T-helper 22 cell (primary cell): ENCODE results near the gene SHH.
"Not testable (repeated sequence)": the region's sequence is repeated elsewhere in the genome, so short reads cannot be mapped to it uniquely, and the experiment has no call there.

ENCODE experiments used
- DNase-seq: peaks from one replicate; pipeline ENCODE4 v3.0.0-alpha.2; 2020; ENCODE audit warnings: low read depth

SHH gene

DNA sequence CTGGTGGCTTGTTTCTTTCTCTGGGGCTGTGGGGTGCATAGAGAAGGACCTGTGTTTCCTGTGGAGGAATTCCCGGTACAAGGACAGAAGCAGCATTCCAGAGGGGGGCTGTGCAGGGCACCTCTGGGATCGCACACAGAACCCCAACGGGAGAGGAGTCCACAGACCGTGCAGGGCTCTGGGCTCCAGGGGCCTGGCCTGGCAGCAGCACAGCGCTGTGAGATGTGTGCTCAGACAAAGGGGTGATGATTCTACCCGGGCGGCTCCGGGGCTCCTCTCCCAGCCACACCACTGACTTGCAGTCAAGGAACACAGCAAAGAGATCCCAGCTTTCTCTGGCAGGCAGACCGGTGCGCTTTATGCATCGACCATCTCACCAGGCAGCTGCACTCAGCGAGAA lies 6.9 kb upstream of the SHH start:
- no peak for DNase-seq

- no peak for DNase-seq
Measured at GRCh38 chr7:155818820-155819168, 6.5 kb upstream of the SHH start.

- DNase-seq: no peak
Measured at GRCh38 chr7:155818154-155818819, 6.0 kb upstream of the SHH start.

GRCh38 chr7:155817515-155817914 lies 5.3 kb upstream of the SHH start:
- not testable (repeated sequence) for DNase-seq

- no peak for DNase-seq
Measured at GRCh38 chr7:155816996-155817395, 4.7 kb upstream of the SHH start.

- no peak for DNase-seq
Measured at GRCh38 chr7:155816192-155816508, 3.9 kb upstream of the SHH start.

DNA sequence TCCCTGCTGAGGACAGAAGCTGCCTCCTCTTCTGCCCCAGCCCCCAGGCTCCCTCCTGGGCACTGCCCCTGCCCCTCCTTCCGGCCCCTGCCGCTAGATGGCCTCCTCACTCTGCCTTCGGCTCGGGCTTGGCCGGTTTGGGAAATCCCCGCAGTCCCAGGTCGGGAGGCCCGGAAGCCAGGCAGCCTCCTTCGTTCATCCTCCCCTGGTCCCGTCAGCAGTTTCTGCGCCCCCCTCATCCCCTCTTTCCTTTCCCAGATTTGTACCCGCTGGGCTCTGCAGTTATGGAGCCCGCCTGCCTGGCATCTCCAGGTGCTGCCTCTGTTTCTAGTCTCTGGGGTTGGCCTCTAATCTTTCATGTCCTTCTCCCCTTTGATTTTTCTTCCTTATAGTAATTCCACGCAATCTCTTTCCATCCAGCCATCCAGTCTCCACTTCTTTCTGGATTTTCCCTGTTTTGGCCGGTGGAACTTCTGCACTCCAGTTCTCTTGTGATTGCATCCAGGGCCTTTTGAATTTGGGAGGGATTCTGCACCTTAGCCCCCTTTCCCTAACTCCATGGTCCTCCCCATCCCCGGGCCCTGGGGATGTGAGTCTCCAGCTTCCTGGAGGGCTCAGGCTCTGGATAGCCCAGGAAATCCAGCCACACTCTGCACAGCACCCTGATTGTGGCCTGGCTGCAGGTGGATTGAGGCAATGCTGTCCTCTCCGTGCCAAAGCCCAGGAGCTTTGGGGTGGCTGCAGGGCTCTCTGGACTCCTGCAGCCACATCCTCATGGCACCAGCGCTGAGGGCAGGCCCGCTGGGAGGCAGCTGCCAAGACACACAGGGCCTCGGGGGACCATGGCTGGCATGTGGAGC lies 3.3 kb upstream of the SHH start:
- DNase-seq: no peak

GRCh38 chr7:155814316-155815276 lies 2.3 kb upstream of the SHH start:
- DNase-seq: no peak

GRCh38 chr7:155813546-155814315 lies 1.5 kb upstream of the SHH start:
- no peak for DNase-seq

- DNase-seq: no peak
Measured at GRCh38 chr7:155813125-155813524, 862 bp upstream of the SHH start.

DNA sequence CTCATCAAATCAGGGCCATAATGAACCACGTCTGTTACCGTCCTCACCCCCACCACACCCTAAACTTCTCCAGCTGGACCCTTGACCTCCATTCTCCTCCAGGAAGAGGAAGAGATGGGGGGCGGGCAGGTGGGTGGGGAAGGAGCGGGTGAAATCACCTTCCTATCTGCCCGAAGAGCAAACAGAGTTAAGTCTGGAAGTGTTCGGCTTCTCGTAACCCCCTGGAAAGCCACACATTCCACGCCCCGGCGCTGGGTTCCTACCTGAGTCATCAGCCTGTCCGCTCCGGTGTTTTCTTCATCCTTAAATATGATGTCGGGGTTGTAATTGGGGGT lies 736 bp downstream of the SHH start:
- no peak for DNase-seq

GRCh38 chr7:155810770-155811559 lies 1.3 kb downstream of the SHH start:
- no peak for DNase-seq

DNA sequence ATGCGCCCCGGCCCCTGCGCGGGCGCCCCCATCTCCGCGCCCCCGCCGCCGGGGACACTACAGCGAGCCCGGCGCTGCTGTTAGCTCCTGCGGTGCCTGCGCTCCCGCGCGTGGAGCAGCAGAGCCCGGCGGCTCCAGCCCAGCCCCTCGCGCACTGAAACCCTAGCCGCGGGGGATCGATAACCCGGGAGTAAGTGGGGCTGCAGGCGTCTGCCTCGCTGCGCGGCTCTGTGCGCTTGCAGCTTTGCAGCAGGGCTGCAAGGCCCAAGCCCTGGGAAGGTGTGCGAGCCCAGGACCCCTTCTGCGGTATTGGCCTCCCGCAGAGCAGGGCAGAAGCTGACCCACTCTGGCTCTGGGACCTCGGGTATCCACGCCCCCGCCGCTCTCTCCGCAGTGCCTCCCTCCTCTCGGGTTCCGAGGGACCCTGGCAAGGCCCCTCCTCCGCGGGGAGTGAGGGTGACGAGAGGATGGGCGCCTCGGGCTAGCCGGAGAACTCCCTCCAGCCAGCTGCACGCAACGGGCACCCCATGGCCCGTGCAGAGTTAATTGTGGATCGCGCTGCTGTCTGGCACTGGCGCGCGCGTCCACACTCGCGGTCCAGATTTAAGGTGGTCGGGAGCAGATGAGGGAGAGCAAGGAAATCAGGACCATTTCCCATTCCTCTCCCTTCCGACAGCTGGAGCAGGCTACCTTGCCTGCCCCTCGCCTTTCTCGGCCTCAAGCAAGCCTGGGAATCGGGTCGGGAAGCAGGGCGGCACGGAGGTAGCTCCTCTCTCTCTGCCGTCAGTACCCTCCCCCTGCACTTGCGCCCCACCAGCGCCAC lies 2.1 kb downstream of the SHH start:
- DNase-seq: no peak

- DNase-seq: no peak
Measured at GRCh38 chr7:155809332-155809946, 2.8 kb downstream of the SHH start.

- DNase-seq: no peak
Measured at GRCh38 chr7:155808549-155809331, 3.5 kb downstream of the SHH start.

DNA sequence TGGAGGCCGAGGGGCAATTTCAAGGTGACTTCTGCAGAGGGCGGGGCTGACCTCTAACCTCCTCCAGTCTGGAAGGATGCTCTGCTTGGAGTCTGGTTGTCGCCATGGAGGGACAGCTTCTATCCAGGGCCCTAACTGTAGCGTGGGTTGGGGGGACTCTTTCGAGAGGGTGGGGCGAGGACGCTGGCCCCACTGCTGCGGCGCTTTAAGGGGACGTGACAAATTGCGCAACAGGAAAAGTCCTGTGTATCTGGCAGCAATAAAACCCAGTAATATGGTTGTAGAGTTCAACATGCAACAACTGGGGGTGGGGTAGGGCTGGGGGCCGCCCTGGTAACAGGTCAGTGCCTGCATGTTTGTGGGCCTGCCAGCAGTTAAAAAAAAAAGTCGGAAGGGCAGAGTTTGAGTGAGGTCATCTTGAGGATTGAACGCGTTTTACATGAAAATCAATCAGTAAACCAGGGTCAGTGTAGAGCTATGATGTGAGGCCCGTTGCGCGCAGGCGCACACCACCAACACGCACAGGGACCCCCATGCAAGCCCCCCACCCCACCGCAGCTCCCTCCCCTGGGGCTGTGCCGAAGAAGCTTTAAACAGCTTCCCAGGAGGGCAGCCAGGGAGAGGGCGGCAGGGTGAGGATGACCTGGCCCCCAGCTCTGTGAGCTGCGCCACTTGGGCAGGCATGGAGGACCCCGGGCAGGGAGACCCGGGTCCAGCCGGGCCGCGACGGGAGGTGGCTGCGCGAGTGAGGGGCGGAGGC lies 4.3 kb downstream of the SHH start:
- DNase-seq: no peak

DNA sequence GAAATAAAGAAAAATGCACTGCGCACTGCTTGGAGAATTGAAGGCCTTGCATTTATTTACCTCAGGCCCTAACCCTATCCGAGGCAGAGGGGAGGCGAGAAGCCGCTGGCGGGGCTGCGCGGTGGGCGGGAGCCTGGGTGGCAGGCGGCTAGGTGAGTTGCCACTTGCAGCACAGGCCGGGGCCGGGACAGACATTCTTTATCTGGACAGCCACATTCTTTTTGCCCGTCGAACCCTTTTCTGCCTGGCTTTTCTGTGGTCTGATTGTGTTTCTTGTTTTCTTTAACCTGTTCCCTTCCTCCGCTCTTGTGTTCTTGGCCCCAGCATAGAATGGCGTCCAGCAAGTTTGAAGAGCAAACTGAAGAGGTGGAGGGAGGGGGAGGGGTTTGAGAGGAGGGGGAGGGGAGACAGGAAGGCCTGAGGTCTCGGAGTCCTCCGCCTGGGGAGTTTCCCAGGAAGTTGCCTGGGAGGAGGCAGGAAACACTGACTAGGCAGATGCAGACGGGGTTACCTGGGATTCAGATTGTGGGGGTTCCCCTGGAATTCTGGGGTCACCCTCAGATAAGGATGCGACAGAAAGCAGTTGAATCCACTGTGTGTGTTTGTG lies 5.1 kb downstream of the SHH start:
- no peak for DNase-seq
